ENCODE measurements around the gene MSGN1.

MSGN1 gene

DNA sequence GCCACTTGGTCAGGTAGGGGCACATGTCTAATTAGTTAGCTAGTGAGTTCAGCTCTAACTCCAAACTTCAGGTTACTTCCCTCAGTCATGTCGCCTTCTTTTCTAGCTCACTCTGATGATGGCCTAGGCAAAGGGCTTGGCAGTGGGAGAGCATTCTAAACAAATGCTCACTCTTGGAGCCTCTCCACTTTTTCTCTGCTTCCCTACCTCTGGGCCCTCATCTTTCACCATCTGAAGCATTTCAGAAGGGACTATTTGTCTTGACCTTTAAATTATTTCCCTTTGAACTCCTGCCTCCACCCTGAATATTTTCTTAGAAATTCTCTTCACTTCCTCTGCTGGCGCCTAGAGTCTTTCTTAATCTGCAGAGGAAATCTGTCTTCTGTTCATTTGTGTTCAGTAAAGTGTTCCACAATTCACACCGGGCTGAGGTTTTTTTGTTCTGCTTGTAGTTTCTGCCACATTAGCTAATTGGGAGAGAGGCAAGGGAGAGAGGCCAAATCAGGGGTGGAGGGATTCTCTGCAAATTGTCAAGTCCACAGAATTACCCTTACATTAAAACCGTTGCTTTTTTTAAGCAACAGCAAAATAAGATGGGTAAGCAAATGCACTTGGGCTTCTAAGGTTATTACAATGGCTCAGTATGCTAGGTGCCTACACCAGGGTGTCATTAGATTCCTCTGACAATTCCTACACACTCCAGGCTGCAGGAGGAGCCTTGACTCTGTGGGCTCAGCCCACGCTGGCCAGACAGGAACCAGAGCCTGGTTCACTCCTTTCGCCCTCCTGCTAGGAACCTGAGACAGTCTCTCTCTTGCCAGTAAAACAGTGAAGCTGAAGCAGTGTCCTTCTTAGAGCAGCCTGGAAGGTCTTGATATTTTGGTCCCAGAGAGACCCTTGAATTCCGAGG, 5.5 kb downstream of the MSGN1 start:
- TF ChIP-seq NFIC (IDR thresholded peaks at IDR 0.05) = no peak
- TF ChIP-seq, protein P1, sequence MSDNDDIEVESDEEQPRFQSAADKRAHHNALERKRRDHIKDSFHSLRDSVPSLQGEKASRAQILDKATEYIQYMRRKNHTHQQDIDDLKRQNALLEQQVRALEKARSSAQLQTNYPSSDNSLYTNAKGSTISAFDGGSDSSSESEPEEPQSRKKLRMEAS (IDR thresholded peaks at IDR 0.05) = no peak

DNA sequence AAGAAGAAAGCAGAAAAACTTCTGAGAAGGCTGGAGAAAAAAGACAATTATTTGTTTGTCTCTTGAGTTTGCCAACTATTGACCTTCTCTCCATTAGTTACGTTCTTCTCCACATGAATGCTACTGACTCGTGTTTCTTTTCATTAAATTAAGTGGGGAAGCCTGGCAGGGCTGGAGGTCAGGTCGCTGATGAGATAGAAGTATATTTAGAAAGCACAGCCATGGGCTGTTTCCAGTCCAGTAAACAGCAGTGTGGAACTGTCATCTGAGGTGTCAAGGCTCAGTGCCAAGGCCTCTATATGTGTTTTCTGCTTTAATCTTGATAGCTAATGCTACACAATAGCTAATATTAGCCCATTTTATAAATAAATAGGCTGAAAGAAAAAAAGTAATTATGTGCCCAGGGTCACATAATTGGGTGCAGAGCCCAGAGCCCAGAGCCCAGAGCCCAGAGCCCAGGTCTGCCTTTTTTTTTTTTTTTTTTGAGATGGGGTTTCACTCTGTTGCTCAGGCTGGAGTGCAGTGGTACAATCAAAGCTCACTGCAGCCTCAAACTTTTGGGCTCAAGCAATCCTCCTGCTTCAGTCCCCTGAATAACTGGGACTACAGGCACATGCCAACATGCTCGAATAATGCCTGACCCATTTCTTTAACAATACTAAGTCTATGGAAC, 6.3 kb downstream of the MSGN1 start:
- TF ChIP-seq EP300 (IDR thresholded peaks at IDR 0.05; ENCODE audit: borderline replicate concordance) (no peak), NFIC (IDR thresholded peaks at IDR 0.05) (no peak), YY1 (IDR thresholded peaks at IDR 0.05; ENCODE audit: low read depth) (no peak), TEAD4 (IDR thresholded peaks at IDR 0.05) (no peak), ZBTB7A (IDR thresholded peaks at IDR 0.05; ENCODE audit: low read depth) (no peak), EGR1 (IDR thresholded peaks at IDR 0.05) (no peak), RAD21 (IDR thresholded peaks at IDR 0.05; ENCODE audit: low read depth) (no peak), CREB1 (IDR thresholded peaks at IDR 0.05; ENCODE audit: low read depth) (no peak), CEBPB (IDR thresholded peaks at IDR 0.05) (no peak), FOXM1 (IDR thresholded peaks at IDR 0.05; ENCODE audit: borderline replicate concordance, low read depth) (no peak), TAF1 (IDR thresholded peaks at IDR 0.05; ENCODE audit: low read depth) (no peak), TCF12 (IDR thresholded peaks at IDR 0.05; ENCODE audit: low read depth) (no peak)
- TF ChIP-seq, protein P2, sequence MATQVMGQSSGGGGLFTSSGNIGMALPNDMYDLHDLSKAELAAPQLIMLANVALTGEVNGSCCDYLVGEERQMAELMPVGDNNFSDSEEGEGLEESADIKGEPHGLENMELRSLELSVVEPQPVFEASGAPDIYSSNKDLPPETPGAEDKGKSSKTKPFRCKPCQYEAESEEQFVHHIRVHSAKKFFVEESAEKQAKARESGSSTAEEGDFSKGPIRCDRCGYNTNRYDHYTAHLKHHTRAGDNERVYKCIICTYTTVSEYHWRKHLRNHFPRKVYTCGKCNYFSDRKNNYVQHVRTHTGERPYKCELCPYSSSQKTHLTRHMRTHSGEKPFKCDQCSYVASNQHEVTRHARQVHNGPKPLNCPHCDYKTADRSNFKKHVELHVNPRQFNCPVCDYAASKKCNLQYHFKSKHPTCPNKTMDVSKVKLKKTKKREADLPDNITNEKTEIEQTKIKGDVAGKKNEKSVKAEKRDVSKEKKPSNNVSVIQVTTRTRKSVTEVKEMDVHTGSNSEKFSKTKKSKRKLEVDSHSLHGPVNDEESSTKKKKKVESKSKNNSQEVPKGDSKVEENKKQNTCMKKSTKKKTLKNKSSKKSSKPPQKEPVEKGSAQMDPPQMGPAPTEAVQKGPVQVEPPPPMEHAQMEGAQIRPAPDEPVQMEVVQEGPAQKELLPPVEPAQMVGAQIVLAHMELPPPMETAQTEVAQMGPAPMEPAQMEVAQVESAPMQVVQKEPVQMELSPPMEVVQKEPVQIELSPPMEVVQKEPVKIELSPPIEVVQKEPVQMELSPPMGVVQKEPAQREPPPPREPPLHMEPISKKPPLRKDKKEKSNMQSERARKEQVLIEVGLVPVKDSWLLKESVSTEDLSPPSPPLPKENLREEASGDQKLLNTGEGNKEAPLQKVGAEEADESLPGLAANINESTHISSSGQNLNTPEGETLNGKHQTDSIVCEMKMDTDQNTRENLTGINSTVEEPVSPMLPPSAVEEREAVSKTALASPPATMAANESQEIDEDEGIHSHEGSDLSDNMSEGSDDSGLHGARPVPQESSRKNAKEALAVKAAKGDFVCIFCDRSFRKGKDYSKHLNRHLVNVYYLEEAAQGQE (IDR thresholded peaks at IDR 0.05; ENCODE audit: low read depth) = no peak
- TF ChIP-seq, protein P1 (IDR thresholded peaks at IDR 0.05) = no peak
- TF ChIP-seq, protein P3, sequence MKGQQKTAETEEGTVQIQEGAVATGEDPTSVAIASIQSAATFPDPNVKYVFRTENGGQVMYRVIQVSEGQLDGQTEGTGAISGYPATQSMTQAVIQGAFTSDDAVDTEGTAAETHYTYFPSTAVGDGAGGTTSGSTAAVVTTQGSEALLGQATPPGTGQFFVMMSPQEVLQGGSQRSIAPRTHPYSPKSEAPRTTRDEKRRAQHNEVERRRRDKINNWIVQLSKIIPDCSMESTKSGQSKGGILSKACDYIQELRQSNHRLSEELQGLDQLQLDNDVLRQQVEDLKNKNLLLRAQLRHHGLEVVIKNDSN (IDR thresholded peaks at IDR 0.05) = no peak

DNA sequence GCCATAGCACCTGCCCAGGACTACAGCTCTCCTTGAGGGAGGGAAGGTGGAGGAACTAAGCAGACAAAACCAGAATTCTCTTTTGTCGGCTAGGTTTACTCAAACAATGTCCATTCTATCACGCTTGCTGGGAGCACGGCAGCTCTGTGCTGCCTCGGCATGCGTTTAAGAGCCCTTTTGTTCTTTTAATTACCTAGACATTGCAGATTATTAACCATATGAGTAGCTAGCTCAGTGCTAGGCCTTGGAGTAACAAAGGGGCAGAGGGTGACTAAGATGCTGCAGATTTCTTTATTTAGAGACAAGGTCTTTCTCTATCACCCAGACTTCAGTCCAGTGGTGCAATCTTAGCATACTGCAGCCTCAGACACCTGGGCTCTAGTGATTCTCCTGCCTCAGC, 11.1 kb downstream of the MSGN1 start:
- TF ChIP-seq TCF12 (IDR thresholded peaks at IDR 0.05; ENCODE audit: low read depth) (no peak), CREB1 (IDR thresholded peaks at IDR 0.05; ENCODE audit: low read depth) (no peak)
- TF ChIP-seq, protein P3 (IDR thresholded peaks at IDR 0.05) = no peak
- TF ChIP-seq, protein P1 (IDR thresholded peaks at IDR 0.05) = no peak

DNA sequence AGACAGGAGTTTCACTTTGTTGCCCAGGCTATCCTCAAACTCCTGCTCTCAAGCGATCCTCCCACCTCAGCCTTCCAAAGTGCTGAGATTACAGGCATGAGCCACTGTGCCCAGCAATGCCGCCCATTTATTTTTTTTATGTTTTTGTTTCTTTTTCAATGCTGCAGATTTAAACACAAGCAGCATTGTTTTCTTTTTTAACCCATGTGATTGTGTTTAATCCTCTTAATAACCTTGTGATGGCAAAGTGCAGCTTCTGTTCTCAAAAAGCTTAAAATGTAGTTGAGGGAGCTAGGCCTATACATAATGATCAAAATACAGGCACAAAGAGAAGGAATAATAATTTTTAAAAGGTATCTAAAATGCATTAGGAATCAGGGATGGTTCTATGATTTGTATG, 11.5 kb downstream of the MSGN1 start:
- TF ChIP-seq EP300 (IDR thresholded peaks at IDR 0.05; ENCODE audit: borderline replicate concordance) = no peak
- TF ChIP-seq EGR1 (IDR thresholded peaks at IDR 0.05) = no peak
- no peak for TF ChIP-seq CREB1 (IDR thresholded peaks at IDR 0.05; ENCODE audit: low read depth)
- TF ChIP-seq, protein P3 (IDR thresholded peaks at IDR 0.05) = no peak
- no peak for TF ChIP-seq TAF1 (IDR thresholded peaks at IDR 0.05; ENCODE audit: low read depth)
- TF ChIP-seq, protein P2 (IDR thresholded peaks at IDR 0.05; ENCODE audit: low read depth) = no peak
- no peak for TF ChIP-seq RAD21 (IDR thresholded peaks at IDR 0.05; ENCODE audit: low read depth)
- TF ChIP-seq CEBPB (IDR thresholded peaks at IDR 0.05) = no peak
- TF ChIP-seq NFIC (IDR thresholded peaks at IDR 0.05) = no peak
- TF ChIP-seq, protein P1 (IDR thresholded peaks at IDR 0.05) = no peak
- TF ChIP-seq TCF12 (IDR thresholded peaks at IDR 0.05; ENCODE audit: low read depth) = no peak
- no peak for TF ChIP-seq TEAD4 (IDR thresholded peaks at IDR 0.05)
- TF ChIP-seq YY1 (IDR thresholded peaks at IDR 0.05; ENCODE audit: low read depth) = no peak
- TF ChIP-seq ZBTB7A (IDR thresholded peaks at IDR 0.05; ENCODE audit: low read depth) = no peak
- no peak for TF ChIP-seq FOXM1 (IDR thresholded peaks at IDR 0.05; ENCODE audit: borderline replicate concordance, low read depth)

All from Ishikawa (cell line).